ENCODE data around the gene CFAP20DC. TPM values are rescaled to one million over a fixed set of nuclear protein-coding genes. Genes with fewer than 3 reads are reported as not detected.
"Not testable (repeated sequence)": the region's sequence is repeated elsewhere in the genome, so short reads cannot be mapped to it uniquely, and the experiment has no call there.

The CFAP20DC gene
- total RNA-seq, 6 donors from 2014 or later, result 0.30 to 4.3 (median 0.37) TPM; not detected in 1

DNA sequence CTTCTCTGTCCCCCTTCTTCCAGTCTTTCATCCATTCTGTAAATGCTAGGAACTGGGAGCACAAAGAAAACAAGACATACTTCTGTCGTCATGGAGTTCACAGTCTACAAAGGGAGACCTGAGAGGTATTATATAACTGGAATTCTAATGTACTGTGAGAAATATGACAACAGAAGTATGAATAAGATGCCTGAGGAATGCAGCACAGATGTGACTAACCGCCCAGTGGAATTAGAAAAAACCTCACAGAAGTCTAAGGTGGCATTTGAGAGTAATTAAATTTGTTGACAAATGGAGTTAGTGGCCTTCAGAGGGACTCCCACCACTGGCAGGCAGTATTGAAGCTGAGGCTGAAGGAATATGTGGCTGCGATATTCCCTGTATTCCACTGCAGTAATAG lies 214.7 kb downstream of the CFAP20DC start:
- ATAC-seq (ENCODE audit: low FRiP score in 2 of 2) (no peak), DNase-seq (no peak)
- Histone ChIP-seq H3K4me3 (no peak overlapping the region), H3K9me3 (no peaks in the 10 kb centered on the region), H3K27me3 (no peaks in the 10 kb centered on the region), H3K27ac (no peak overlapping the region), H3K4me1 (no peaks in the 10 kb centered on the region), H3K36me3 (no peaks in the 10 kb centered on the region)
- 85 to 87% methylated on average over 3 of the region's 3 CpGs for WGBS, 2 donors
- TF ChIP-seq, protein P1, sequence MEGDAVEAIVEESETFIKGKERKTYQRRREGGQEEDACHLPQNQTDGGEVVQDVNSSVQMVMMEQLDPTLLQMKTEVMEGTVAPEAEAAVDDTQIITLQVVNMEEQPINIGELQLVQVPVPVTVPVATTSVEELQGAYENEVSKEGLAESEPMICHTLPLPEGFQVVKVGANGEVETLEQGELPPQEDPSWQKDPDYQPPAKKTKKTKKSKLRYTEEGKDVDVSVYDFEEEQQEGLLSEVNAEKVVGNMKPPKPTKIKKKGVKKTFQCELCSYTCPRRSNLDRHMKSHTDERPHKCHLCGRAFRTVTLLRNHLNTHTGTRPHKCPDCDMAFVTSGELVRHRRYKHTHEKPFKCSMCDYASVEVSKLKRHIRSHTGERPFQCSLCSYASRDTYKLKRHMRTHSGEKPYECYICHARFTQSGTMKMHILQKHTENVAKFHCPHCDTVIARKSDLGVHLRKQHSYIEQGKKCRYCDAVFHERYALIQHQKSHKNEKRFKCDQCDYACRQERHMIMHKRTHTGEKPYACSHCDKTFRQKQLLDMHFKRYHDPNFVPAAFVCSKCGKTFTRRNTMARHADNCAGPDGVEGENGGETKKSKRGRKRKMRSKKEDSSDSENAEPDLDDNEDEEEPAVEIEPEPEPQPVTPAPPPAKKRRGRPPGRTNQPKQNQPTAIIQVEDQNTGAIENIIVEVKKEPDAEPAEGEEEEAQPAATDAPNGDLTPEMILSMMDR (IDR thresholded peaks at IDR 0.05), result no peak
- no peak for TF ChIP-seq POLR2A (IDR thresholded peaks at IDR 0.05)
- no peak for TF ChIP-seq EP300 (IDR thresholded peaks at IDR 0.05)

DNA sequence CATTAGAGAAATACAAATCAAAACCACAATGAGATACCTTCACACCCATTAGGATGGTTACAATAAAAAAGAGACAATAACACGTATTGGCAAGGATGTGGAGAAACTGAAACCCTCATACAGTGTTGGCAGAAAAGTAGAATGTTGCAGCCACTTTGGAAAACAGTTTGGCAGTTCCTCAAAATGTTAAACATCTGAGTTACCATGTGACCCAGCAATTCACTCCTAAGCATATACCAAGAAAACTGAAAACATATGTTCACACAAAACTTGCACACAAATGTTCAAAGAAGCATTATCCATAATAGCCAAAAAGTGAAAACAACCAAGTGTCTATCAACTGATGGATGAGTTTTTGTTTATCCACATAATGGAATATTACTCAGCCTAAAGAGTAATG lies 216.3 kb downstream of the CFAP20DC start:
- 44 to 57% methylated on average over 1 of the region's 1 CpG for WGBS, 2 donors
- H3K36me3 ChIP-seq, result no peaks in the 10 kb centered on the region
- no peak overlapping the region for H3K4me3 ChIP-seq
- no peak for ATAC-seq (ENCODE audit: low FRiP score in 2 of 2)
- H3K4me1 ChIP-seq, result no peaks in the 10 kb centered on the region
- H3K27ac ChIP-seq, result no peak overlapping the region
- H3K9me3 ChIP-seq, result no peaks in the 10 kb centered on the region
- no peaks in the 10 kb centered on the region for H3K27me3 ChIP-seq
- TF ChIP-seq, protein P1 (IDR thresholded peaks at IDR 0.05), result no peak
- TF ChIP-seq POLR2AphosphoS5 (IDR thresholded peaks at IDR 0.05), result no peak
- TF ChIP-seq EP300 (IDR thresholded peaks at IDR 0.05), result no peak
- no peak for TF ChIP-seq POLR2A (IDR thresholded peaks at IDR 0.05)
- DNase-seq, result no peak

DNA sequence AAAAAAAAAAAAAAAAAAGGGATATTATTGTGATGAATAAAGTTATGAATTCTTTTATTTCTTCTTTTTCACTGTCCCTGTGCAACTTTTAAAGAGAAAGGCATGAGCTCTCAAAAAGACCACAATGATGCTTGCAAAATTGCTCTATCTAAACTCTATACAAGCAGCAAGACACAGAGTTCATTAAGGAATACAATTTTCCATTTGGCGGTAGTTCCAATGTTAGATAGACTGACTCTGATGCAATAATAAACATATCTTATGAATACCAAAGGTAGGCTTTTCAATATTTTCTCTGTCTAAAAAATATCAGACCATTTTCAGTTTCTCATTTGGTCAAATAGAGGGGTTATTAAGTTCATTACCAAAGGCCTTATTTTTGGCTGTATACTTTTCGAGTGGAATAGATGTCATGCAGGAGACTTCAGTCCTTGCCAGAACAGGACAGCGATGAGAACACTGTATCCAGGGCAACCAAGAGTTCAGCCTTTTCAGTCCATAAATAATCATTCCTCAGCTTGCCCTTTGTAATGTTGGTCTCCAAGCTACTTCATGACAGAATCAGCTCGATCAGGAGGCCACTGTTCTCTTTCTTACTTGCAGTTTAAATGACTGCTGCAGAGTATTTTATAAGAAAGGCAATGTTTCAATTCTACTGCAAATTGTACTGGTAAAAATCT lies 220.4 kb downstream of the CFAP20DC start:
- TF ChIP-seq POLR2A (IDR thresholded peaks at IDR 0.05), result no peak
- no peak for TF ChIP-seq POLR2AphosphoS5 (IDR thresholded peaks at IDR 0.05)
- TF ChIP-seq EP300 (IDR thresholded peaks at IDR 0.05), result no peak
- TF ChIP-seq, protein P1 (IDR thresholded peaks at IDR 0.05), result no peak
- no peaks in the 10 kb centered on the region for H3K9me3 ChIP-seq
- DNase-seq, result no peak
- H3K4me1 ChIP-seq, result no peaks in the 10 kb centered on the region
- no peak overlapping the region for H3K4me3 ChIP-seq
- no peaks in the 10 kb centered on the region for H3K27me3 ChIP-seq
- H3K27ac ChIP-seq, result no peak overlapping the region
- ATAC-seq (ENCODE audit: low FRiP score in 2 of 2), result no peak
- WGBS, 2 donors, result 78 to 80% methylated on average over 4 of the region's 4 CpGs
- H3K36me3 ChIP-seq, result no peaks in the 10 kb centered on the region

DNA sequence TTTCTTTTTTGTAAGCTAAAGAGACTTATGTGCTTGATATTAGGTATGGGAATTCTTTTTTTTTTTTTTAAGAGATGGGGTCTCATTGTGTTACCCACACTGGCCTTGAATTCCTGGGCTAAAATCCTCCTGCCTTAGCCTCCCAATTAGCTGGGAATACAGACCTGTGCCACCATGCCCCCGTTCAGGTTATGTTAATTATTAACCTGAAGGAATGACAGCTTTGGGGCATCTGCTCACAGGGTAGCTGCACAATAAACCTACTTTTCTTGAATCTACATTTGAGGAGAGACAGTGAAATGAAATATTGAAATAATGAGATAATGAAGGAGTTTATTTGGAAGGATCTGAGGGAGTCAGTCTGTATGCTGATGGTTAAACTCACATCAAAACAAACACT lies 225.0 kb downstream of the CFAP20DC start:
- Histone ChIP-seq H3K27ac (no peak overlapping the region), H3K4me3 (no peak overlapping the region), H3K27me3 (no peaks in the 10 kb centered on the region), H3K36me3 (no peaks in the 10 kb centered on the region), H3K9me3 (no peaks in the 10 kb centered on the region), H3K4me1 (no peaks in the 10 kb centered on the region)
- no peak for TF ChIP-seq POLR2AphosphoS5 (IDR thresholded peaks at IDR 0.05)
- no peak for TF ChIP-seq POLR2A (IDR thresholded peaks at IDR 0.05)
- TF ChIP-seq EP300 (IDR thresholded peaks at IDR 0.05), result no peak
- TF ChIP-seq, protein P1 (IDR thresholded peaks at IDR 0.05), result no peak
- no peak for ATAC-seq (ENCODE audit: low FRiP score in 2 of 2)
- WGBS, 2 donors, result 72 to 82% methylated on average over 1 of the region's 1 CpG
- no peak for DNase-seq

DNA sequence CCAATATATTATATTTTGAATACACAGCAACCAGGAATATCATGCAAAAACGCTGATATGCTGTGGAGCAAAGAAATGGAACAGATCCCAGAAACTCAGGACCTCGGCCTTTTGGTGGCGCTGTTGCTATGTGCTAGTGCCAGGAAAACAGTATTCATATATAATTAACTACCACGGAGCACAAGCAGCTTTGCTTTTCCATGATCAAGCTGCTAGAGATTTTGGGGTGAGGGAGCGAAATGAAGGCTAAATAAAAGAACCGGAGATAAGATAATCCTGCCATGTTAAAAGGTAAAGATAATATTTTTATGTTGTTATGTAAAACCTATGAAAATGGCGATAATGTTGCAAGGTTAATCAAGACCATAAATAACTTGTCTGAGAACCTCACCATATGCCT lies 225.5 kb downstream of the CFAP20DC start:
- WGBS, 2 donors, result 31 to 37% methylated on average over 7 of the region's 7 CpGs
- Histone ChIP-seq H3K27ac (no peak overlapping the region), H3K36me3 (no peaks in the 10 kb centered on the region), H3K4me3 (no peak overlapping the region), H3K9me3 (no peaks in the 10 kb centered on the region), H3K4me1 (no peaks in the 10 kb centered on the region), H3K27me3 (no peaks in the 10 kb centered on the region)
- DNase-seq (peak in 1 of 2 donors; percentile 26), ATAC-seq (ENCODE audit: low FRiP score in 2 of 2) (no peak)
- TF ChIP-seq, protein P1 (IDR thresholded peaks at IDR 0.05), result peak in 3 of 6 experiments; percentile 11 to 31 (median 27)
- no peak for TF ChIP-seq EP300 (IDR thresholded peaks at IDR 0.05)

DNA sequence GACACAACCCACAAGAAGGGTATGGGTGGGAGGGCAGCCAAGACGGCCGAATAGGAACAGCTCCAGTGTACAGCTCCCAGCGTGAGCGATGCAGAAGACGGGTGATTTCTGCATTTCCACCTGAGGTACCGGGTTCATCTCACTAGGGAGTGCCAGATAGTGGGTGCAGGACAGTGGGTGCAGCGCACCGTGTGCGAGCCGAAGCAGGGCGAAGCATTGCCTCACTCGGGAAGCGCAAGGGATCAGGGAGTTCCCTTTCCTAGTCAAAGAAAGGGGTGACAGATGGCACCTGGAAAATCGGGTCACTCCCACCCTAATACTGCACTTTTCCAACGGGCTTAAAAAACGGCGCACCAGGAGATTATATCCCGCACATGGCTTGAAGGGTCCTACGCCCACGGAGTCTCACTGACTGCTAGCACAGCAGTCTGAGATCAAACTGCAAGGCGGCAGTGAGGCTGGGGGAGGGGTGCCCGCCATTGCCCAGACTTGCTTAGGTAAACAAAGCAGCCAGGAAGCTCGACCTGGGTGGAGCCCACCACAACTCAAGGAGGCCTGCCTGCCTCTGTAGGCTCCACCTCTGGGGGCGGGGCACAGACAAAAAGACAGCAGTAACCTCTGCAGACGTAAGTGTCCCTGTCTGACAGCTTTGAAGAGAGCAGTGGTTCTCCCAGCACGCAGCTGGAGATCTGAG lies 243.1 kb downstream of the CFAP20DC start:
- not testable (repeated sequence) for H3K4me3 ChIP-seq

More for the DNA sequence above, 243.1 kb downstream of the CFAP20DC start:
- not testable (repeated sequence) for ATAC-seq (ENCODE audit: low FRiP score in 2 of 2); H3K27ac ChIP-seq; H3K27me3 ChIP-seq; H3K36me3 ChIP-seq; H3K9me3 ChIP-seq; H3K4me1 ChIP-seq
- DNase-seq, result peak in 1 of 2 donors; percentile 25
- 93 to 94% methylated on average over 26 of the region's 26 CpGs for WGBS, 2 donors
